GM19351 (cell line): ENCODE data around the gene CST4.
"Not testable (repeated sequence)": the region's sequence is repeated elsewhere in the genome, so short reads cannot be mapped to it uniquely, and the experiment has no call there.

Source experiments
- ATAC-seq: cut with Tn5 transposase; IDR thresholded peaks from one replicate; pipeline ENCODE4 v1.9.1; 2021; ENCODE audit warnings: mild to moderate bottlenecking, moderate library complexity; ENCODE audit not compliant: unreplicated experiment

The CST4 gene

DNA sequence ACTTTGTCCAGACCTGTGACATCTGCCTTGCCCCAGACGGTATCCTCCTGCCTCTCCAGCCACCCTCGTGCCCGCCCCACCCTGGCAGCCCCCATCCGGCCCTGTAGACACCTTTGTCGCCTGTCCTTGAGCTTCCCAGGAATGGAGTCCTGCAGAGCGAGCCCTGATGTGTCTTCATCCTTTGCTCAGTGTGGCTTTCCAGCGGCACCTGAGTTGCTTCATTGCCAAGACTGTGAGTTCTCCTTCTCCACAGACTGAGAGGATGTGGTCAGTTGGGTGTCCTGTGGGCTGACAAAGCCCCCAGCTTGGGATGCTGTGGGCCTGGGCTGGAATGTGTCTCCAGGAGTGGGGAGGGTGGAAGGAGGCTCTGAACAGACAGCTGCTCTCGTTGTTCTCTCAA, 1.7 kb upstream of the CST4 start:
- no peak for ATAC-seq

DNA sequence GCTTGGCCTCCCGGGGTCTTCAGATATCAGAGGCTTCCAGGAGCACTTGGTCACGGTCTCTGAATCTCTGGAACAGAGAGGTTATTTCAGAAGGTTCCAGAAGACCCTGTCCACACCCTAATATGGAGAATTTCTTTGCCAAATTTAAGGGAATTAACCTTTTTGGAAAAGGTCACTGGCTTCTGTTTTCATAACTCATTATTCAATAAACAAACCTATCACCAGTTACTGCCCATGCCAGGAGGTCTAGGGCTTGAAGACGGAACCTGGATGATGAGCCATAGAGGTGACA, 507 bp upstream of the CST4 start:
- no peak for ATAC-seq

DNA sequence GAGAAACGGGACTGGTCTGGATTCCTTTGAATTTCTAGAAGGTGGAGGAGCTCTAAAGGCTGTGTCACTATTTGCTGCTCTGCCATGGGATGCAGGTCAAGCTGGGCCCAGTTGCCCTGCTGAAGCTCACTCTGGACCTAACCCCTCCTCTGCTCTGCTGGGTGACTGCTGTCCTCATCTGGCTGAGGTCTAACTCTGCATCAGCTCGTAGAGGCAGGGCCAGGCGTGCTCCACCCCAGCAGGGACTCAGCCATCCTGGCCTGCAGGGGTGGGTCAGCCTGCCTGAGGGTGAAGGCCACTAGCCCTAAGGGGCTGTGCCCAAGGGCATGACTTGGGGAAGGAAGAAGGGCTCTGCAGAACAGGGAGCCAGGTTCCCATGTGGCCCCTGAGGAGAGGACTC, 852 bp downstream of the CST4 start:
- no peak for ATAC-seq

DNA sequence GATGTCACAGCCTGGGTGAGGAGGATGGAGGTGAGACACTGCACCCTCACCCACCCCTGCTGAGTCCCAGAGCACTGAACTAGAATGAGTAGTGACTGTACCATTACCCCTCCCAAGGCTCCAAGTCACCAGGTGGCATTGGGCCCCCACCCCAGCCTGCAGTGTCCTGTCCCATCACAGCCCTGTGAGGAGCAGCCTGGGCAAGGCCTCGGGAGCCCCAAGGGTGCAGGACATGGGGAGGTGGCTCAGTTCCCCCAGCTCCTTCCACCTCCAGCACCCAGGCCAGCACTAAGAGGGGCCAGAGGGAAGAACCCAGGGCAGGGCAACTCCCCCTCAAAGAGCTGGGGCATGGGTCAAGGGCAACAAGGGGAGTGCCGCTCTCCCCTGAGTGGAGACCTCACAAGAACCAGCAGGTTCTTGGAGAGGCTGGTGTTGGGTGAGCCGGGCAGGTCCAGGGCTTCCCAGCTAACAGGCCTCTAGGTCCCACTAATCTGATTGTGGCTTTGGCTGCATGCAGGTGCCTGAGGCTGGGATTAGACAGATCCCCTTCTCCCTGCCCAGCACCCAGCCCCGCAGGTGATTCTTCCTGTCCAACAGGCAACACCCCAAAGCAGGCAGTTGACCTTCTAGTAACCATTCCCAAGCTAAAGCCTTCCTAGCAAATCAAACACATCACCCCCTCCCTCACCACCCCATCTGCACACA, 2.6 kb downstream of the CST4 start:
- ATAC-seq = no peak

DNA sequence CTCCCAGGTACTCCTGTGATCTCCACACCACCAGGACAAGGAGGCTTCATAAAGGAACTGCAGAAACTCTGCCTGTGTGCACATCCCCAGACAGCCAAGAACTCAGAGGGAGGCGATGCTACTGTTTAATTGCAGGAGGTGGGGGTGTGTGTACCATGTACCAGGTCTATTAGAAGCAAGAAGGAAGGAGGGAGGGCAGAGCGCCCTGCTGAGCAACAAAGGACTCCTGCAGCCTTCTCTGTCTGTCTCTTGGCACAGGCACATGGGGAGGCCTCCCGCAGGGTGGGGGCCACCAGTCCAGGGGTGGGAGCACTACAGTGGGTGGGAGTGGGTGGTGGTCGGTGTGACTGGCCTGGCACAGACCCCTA, 3.3 kb downstream of the CST4 start:
- not testable (repeated sequence) for ATAC-seq

DNA sequence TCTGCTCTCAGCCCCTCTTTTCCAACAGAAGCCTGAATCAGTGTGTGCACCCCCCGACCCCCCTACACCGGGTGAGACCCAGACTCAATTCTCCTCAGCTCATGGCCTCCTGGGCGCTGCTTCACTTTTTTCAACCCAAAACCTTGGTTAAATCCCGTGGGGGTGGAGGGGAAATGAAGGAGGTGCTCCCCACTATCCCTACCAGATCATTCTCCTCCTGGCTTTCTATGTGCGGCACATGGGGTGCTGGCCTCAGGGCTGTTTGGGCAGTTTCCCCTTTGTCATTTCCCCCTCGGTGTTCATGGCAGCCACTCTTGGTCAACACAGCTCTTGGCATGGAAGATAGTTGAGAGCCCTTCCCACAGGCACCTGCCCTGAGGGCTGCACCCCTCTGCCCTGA, 4.6 kb downstream of the CST4 start:
- ATAC-seq = no peak

DNA sequence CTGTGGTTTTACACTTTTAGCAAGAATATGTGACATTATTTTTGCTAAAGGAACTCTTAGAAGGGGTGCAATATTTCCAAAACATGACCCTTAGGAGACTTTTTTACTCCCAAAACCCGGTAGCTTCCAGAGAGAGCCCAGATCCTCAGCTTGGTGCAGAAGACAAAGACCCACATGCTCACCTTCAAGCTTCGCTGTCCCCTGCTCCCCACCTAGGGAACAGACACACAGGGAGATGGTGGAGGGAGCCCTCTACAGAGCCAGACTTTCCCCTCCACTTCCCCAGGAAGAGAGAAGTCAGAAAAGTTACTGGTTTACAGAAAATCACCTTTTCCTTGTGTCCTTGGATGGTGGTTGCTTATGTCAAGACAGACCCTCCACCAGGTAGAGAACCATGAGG, 5.0 kb downstream of the CST4 start:
- ATAC-seq = no peak

DNA sequence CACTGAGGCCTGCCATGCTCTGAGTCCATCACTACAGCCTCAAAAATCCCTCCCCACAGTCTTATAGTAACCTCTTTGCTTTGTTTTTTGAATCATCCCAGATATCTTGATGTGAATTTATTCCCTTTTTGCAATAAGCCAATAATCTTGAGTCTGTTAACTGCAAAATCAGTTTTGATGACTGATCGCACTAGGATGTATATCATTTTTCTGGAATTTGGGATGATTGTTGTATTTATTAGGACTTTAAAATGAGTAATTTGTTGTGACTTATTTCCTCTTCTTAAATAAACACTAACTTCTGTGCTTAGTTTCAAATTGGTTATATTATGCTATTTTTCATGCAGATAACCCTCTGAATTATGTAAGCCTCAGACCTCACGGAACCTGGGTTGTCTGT, 5.6 kb downstream of the CST4 start:
- ATAC-seq = no peak

DNA sequence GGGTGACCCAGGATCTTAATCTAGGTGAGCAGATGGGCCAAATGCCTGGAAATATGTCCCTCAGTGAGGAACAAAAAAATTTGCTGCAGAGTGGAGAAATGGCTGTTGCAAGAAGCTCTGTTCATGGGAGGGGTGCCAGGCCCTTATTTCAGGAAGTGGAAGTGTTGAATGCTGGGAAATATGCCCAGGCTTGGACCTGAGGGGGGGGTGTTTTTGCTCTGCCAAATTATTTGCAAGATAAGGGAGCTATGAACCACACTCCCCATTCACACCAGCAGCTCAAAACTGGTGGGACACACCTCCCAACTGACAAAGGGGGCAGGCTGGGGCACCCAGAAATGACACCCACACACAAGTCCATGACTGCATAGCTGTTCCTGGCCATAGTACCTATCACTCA, 8.7 kb downstream of the CST4 start:
- ATAC-seq = no peak

DNA sequence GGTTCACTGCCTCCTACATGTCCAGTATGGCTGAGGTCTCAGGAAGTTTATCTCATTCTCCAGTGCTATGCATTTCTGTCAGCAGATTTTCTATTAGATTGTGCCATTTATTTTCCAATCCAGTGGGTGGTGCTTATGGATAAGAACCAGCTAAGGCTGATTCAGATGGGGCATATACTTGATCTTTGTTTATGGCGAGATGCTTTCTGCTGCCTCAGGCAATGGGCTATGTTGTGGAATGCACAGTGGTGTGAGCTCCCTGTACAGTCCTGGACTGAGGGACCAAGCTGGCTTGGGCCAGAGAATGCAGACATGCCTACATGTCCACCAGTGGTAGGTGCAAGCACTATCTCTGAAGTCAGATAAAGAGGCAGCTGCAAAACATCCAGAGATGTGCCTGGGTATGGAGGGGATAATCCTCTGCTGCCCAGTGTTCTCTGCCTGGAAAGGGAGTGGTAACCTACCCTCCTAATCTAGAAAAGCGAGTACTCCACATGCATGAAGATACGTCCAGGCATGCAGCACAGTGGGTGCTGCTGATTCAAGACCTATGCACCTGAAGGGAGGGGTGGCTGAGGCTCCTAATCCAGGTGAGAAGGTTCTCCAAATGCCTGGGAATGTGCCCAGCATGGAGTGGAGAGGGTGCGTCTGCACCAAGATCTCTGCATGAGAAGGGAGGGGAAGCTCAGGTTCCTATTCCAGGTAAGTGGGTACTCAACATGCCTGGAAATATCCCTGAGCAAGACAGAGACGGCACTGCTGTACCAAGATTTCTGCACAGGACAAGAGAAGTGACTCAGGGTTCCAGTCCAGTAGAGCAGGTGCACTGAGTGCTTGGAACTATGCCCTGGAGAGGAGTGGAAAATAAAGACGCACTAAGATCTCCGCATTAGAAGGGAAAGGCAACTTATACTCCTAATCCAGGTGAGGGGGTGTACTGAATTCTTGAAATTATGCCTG, 9.4 kb downstream of the CST4 start:
- ATAC-seq = no peak

DNA sequence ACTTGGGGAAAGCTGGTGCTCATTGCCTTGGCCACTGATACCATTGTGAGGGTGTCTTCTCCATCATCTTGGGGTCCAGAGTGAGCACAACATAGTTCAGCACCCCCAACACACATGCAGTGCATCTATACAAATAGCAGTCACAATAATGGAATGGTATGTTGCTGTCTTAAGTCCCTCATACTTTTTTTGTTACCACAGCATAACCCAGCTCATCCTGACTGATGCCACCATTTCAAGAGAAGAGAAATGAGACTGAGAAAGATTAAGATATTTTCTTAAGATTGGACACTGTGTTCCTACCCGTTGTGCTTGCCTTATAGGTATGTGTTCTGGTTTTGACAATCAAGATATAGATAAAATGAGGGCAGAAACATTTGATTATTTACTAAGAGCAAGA, 15.6 kb downstream of the CST4 start:
- no peak for ATAC-seq

DNA sequence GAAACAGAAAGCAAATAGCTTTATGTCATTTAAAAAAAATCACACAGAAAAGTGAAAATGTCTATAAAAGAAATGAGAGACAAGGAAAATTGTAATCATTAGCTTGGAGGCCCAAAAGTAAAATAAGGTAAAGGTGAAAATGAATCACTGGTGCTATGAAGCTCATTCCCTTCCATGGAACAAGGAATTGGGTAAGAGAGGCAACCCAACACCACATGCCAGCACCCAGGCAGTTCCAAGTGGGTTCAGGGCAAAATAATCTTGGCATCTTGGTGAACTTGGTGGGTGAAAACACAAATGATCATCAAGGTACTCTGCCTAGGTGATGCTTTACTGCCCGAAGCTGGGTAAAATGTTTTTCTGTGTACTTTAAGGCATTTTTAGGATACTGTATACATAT, 16.7 kb downstream of the CST4 start:
- ATAC-seq = no peak

DNA sequence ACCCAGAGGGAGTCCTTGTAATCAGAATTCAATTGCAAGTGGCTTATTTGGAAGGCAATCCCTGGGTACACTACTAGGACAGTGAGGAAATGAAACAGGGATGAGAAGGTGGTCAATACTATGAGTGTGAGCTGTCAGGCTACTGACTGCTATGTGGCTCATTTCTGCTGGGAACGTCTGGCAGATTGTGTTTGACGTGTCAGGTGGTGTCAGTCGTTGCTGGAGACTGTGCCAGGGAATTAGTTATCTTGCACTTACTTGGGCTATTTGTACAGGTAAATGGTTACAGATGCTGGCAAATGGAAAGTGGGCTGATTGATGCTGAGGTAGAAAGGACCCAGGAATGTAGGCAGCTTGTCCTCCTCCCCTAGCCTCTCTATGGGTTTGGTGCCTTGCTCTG, 17.4 kb downstream of the CST4 start:
- no peak for ATAC-seq

DNA sequence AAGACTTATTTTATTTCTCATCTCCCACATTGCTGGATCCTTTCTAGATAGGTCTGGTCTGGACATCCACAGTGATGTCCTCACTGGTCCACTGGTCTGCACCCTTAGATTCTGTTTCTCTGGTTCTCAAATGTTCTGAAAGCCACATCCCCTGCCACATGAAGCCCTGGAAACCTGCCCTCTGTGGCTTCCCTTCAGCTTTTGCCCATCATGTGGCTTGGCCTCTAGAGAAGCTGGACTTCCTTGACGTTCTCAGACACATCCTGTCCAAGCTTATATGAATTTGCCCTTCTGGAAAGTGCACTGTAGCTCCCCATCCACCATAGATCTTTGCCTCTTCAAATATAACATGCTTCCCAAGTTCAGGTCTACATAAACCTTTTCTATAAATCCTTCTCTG, 18.5 kb downstream of the CST4 start:
- no peak for ATAC-seq

DNA sequence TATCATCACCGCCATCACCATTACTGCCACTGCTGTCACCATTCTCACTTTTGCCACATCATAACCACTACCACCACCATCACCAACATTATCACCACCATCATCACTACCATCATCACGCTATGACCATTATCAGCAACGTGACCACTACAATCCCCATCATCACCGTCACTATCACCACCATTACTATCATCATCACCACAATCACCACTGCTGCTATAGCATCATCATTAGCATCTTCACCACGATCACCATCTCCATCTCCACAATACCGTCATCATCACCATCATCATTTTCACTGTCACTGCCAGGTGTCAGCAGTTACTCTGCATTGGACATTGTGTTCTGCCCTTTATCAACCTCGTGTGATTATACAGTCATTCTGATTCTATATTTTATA, 19.0 kb downstream of the CST4 start:
- no peak for ATAC-seq

DNA sequence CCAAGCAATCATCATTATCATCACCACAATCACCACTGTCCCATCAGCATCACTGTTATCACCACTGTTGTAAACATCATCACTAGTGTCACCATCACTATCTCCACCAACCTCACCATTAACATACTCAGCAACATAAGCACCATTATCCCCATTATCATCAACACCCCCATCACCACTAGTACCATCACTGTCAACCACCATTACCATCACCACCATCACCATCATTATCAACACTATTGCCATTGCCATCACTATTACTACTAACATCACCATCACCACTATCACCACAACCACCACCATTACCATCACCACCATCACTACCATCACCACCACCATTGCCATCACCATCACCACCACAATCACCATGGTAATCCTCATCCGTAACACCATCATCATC, 19.5 kb downstream of the CST4 start:
- no peak for ATAC-seq

DNA sequence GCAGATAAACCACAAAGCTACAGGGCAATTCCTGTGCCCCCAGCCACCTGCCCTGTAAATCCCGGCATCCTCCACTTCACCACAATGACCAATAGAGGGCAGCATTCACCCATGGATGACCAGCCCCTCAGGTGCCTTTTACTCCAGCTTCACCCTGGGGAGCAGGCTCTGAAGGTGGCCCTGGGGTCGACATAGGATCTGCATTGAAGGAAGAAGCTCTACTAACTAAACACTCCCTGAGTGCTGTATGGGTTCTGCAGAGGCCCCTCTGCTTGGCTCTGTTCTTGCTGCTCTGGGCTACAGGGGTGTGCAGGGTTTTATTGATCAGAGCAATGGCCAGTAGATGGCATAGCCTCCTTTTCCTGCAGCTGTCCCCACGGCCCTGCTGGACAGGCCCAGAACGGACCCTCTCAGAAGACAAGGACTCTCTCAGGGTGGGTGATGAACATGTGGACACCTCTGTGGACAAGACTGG, 20.3 kb downstream of the CST4 start:
- ATAC-seq = peak; percentile 93

DNA sequence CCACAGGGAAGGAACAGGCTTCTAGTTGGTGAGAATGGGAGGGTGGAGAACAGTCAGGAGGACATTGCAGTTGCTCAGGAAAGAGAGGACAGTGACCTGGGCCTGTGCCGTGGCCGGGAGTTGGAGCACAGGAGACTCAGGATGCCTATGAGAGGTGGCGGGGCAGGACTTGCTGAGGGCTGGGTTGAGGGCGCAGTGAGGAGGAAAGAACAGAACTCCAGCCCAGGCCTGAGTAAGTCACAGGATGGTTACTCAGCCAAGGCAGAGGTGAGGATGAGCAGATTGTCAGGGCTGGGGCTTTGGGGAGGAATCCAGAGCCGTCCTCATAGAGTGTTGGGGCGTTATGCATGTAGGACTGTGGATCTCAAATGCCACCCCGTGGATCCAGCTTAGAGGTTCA, 21.2 kb downstream of the CST4 start:
- no peak for ATAC-seq

DNA sequence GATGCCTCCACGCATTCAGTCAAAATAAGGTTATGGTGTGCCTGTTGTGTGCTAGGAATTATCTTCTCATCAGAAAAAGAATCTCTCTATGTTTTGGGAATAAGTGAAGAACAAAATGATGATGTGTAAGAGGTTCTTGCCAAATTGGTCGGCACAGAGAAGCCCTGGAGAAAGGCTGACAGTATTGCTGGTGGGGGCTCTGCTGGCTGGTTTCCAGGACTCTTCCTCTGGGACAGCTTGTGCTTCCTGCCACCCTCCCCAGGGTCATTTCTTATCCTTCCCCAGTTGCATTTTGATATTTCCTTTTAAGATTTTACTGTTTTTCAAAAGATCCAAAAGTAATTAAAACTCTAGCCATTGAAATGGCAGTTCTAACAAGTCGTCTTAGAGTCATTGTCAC, 22.1 kb downstream of the CST4 start:
- ATAC-seq = no peak

DNA sequence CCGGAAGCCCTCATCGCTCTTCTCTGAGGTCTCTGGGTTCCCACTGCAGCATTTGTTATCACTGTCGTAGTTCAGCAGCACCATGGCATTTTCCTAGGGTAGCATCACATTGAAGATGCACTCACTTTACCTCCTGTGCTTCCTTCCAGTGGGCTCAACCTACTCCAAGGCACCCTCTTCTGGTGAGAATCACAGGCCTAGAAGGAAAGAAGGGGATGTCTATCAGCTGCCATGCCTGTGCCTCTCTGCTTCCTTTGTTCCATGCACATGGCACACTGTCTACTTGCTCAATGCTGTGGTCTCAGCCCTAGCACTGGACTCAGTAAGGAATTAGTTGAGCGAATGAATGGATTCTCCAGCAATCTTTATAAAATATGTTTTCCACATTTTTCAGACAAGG, 22.6 kb downstream of the CST4 start:
- ATAC-seq = no peak

DNA sequence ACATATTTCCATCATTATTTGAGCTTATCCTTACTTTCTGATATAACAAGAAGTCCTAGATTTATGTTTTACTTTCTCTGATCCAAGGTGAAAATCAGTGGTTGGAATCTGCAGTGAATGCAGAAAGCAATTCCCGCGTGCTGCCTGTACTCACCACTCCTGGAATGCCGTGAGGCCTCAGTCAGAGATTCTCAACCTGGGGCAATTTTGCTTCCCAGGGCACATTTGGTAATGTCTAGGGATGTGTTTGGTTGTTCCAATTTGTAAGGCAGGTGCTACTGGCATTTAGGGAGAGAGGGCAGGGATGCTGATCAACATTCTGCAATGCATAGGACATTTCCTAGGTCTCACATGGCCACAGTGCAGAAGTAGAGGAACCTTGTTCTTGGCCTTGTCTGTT, 23.9 kb downstream of the CST4 start:
- ATAC-seq = no peak

DNA sequence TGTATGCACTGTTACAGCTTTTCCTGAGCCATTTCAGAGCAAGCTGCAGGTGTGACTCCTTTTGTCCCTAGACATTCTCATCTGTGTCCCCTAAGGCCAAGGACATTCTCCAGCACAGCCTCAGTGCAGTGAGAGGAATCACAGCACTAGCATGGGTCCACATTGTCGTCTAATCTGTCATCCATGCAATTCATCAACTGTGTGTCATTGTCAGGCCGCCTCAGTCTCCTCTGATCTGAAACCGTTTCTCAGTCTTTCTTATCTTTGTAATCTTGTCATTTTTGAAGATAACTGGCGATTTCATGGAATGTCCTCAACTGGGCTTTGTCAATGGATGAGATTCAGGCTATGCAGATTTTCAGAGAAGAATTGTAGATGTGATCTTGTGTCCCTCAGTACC, 24.8 kb downstream of the CST4 start:
- not testable (repeated sequence) for ATAC-seq

DNA sequence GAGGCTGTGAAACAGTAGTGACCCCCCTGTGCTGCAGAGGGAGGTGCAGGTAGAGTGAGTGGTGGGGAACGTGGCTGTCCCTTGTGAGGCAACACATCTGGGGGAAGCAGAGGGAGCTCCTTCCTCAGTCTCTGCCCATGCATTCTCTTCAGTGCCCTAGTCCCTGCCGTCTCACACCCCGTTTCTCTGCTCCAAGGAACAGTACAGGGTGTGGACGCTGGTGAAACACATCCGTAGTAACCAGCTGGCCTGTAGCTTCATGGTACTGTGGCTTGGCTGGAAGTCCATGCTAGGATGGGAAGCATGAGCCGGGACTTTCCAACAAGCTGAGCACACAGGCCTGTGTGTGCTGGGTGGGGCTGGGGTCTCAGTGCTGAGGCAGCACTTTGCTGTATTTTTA, 25.7 kb downstream of the CST4 start:
- ATAC-seq = no peak
